Right atrium auricular region (tissue), 2 donors: ENCODE measurements around the gene ADIRF. TPM values are rescaled to one million over a fixed set of nuclear protein-coding genes. Genes with fewer than 3 reads are reported as not detected.
"Not testable (repeated sequence)": the region's sequence is repeated elsewhere in the genome, so short reads cannot be mapped to it uniquely, and the experiment has no call there.

Experiments used
- DNase-seq: peaks from one replicate; pipeline ENCODE4 v3.0.0-alpha.2; 2019; ENCODE audit warnings: low spot score
- H3K27ac ChIP-seq, 2 donors: fragments of 200-600 bp; sonication (generic); 1 replicate in 1 of 2; 2 replicates in 1 of 2; pipeline ENCODE4 v1.5.1; 2016 to 2019
- H3K27me3 ChIP-seq, 2 donors: fragments of 200-600 bp; sonication (generic); one replicate each; pipeline versions ENCODE4 v1.5.1 to v1.6.0; 2017 to 2019
- H3K36me3 ChIP-seq: fragments of 200-600 bp; sonication (generic); one replicate; pipeline ENCODE4 v1.5.1; 2016
- H3K4me1 ChIP-seq, 2 donors: fragments of 200-600 bp; sonication (generic); one replicate each; pipeline versions ENCODE4 v1.5.1 to v1.6.0; 2017 to 2019
- H3K4me3 ChIP-seq, 2 donors: fragments of 200-600 bp; sonication (generic); 1 replicate in 1 of 2; 2 replicates in 1 of 2; pipeline ENCODE4 v1.5.1; 2017 to 2019; ENCODE audit warnings: mild to moderate bottlenecking in 1 of 2, moderate library complexity in 1 of 2
- H3K9me3 ChIP-seq, 2 donors: fragments of 200-600 bp; sonication (generic); one replicate each; pipeline ENCODE4 v1.5.1; 2019
- CTCF ChIP-seq, 2 donors: fragments of 200-600 bp; sonication (generic); IDR thresholded peaks; one replicate each; pipeline ENCODE4 v1.5.1; 2019; ENCODE audit warnings: antibody characterized with exemption in 2 of 2
- total RNA-seq, 2 donors: library from RNA; depleted of rRNA; stranded (reverse); fragments of >200 nt; gene quantifications; one replicate each; pipeline ENCODE4 v1.1.0, GENCODE V29; 2016

ADIRF gene
- total RNA-seq, 2 donors from 2014 or later = 67.8 to 195 TPM

GRCh38 chr10:86944907-86945306 is 23.4 kb upstream of the ADIRF start:
- Histone ChIP-seq H3K27me3 (no peaks in the 10 kb centered on the region), H3K4me3 (no peak overlapping the region), H3K36me3 (no peaks in the 10 kb centered on the region), H3K27ac (no peak overlapping the region), H3K9me3 (no peaks in the 10 kb centered on the region), H3K4me1 (peaks cover 0 to 36% of the 10 kb centered on the region in 2 donors)
- no peak for TF ChIP-seq CTCF (IDR thresholded peaks at IDR 0.05)
- DNase-seq = peak; percentile 44

- Histone ChIP-seq H3K27ac (no peak overlapping the region), H3K27me3 (no peaks in the 10 kb centered on the region), H3K9me3 (no peaks in the 10 kb centered on the region), H3K36me3 (no peaks in the 10 kb centered on the region), H3K4me3 (no peak overlapping the region), H3K4me1 (peaks cover 0 to 39% of the 10 kb centered on the region in 2 donors)
- DNase-seq = peak; percentile 61
- TF ChIP-seq CTCF (IDR thresholded peaks at IDR 0.05) = peak in 1 of 2 donors; percentile 46
These were observed 22.7 kb upstream of the ADIRF start for GRCh38 chr10:86945361-86946212.

- H3K4me1 ChIP-seq = peaks cover 0 to 41% of the 10 kb centered on the region in 2 donors
- no peak for TF ChIP-seq CTCF (IDR thresholded peaks at IDR 0.05)
- H3K36me3 ChIP-seq = no peaks in the 10 kb centered on the region
- H3K27me3 ChIP-seq = no peaks in the 10 kb centered on the region
- DNase-seq = peak; percentile 59
- H3K4me3 ChIP-seq = no peak overlapping the region
- no peak overlapping the region for H3K27ac ChIP-seq
- no peaks in the 10 kb centered on the region for H3K9me3 ChIP-seq
These were observed 21.8 kb upstream of the ADIRF start for GRCh38 chr10:86946213-86947155.

GRCh38 chr10:86947806-86948205 is 20.5 kb upstream of the ADIRF start:
- peaks cover 0 to 34% of the 10 kb centered on the region in 2 donors for H3K4me1 ChIP-seq
- not testable (repeated sequence) for H3K27me3 ChIP-seq, H3K9me3 ChIP-seq, H3K27ac ChIP-seq, H3K36me3 ChIP-seq, H3K4me3 ChIP-seq
- DNase-seq = peak; percentile 34

GRCh38 chr10:86950349-86950748 is 17.9 kb upstream of the ADIRF start:
- no peak for DNase-seq
- peaks cover 0 to 40% of the 10 kb centered on the region in 2 donors for H3K4me1 ChIP-seq
- H3K9me3 ChIP-seq = no peaks in the 10 kb centered on the region
- TF ChIP-seq CTCF (IDR thresholded peaks at IDR 0.05) = no peak
- H3K27me3 ChIP-seq = no peaks in the 10 kb centered on the region
- H3K36me3 ChIP-seq = no peaks in the 10 kb centered on the region
- H3K27ac ChIP-seq = no peak overlapping the region
- no peak overlapping the region for H3K4me3 ChIP-seq
